ENCODE data around the gene WWOX. TPM values are rescaled to one million over a fixed set of nuclear protein-coding genes. Genes with fewer than 3 reads are reported as not detected.

Gene WWOX
- total and polyA plus RNA-seq, 2 of the 8 experiments (the other 6 are each of a cell fraction or from before 2014, with no cell fraction given), result 5.4 to 16.7 TPM

DNA sequence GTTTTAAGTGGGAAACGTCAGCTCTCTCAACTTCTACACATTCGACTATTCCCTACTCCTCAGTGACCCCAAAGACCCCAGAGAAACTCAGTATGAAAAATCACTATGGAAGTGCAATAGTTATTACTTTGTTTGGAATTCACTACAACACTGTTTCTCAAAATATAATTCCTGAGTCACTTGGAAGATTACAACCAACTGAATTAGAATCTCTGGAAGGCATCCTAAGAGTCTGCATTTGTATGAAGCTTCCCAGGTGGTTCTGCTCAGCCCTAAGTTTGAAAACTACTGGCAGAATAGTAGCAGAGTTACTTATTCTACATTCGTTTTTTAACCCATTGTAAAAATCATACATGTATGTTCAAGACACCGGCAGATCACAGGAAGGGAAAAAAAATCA, 975.5 kb downstream of the WWOX start:
- Histone ChIP-seq H3K14ac (ENCODE audit: insufficient read length) (no peak overlapping the region), H4K91ac (replicated peaks; ENCODE audit: insufficient read length, low read length) (no peak overlapping the region), H2BK5ac (ENCODE audit: low read depth, low read length) (no peak overlapping the region), H3K18ac (ENCODE audit: extremely low read depth, low read length) (no peak overlapping the region), H2BK12ac (ENCODE audit: low read depth, low read length) (no peak overlapping the region), H4K8ac (ENCODE audit: extremely low read depth, insufficient read depth, low read length) (no peak overlapping the region), H3K9ac (replicated peaks in 1 of 4; ENCODE audit: extremely low read depth in 1 of 4, low read depth in 3 of 4, low read length in 3 of 4) (no peak overlapping the region), H2BK20ac (ENCODE audit: low read length) (no peak overlapping the region), H3K36me3 (ENCODE audit: control insufficient read depth in 2 of 4, insufficient read depth in 4 of 4, low read length in 3 of 4) (no peaks in the 10 kb centered on the region), H2AK5ac (ENCODE audit: low read depth, low read length) (no peak overlapping the region), H2BK15ac (ENCODE audit: low read length) (no peak overlapping the region), H3K23ac (ENCODE audit: insufficient read length) (no peak overlapping the region), H3K56ac (replicated peaks; ENCODE audit: insufficient read length, low read depth, low read length) (no peak overlapping the region), H3K27ac (ENCODE audit: low read depth, low read length) (no peak overlapping the region), H3K4me3 (ENCODE audit: extremely low read depth in 1 of 4, insufficient read depth in 2 of 4, low read depth in 3 of 4, low read length in 4 of 4) (no peak overlapping the region), H3K4ac (replicated peaks; ENCODE audit: insufficient read length, low read depth, low read length) (no peak overlapping the region), H2AFZ (ENCODE audit: low read length) (no peak overlapping the region), H3K4me1 (replicated peaks in 1 of 4; ENCODE audit: control insufficient read depth in 3 of 4, insufficient read depth in 4 of 4, low read length in 3 of 4) (peaks cover 0 to 4% (median 3%) of the 10 kb centered on the region in 4 experiments; a peak in 5 of 7 replicates), H3K4me2 (ENCODE audit: insufficient read depth in 1 of 2, low read depth in 2 of 2, low read length in 2 of 2) (no peak overlapping the region), H4K20me1 (replicated peaks in 1 of 2; ENCODE audit: control insufficient read depth in 1 of 2, insufficient read depth in 2 of 2, low read length in 2 of 2) (no peaks in the 10 kb centered on the region), H3K79me1 (ENCODE audit: low read depth, low read length) (no peaks in the 10 kb centered on the region), H3K23me2 (ENCODE audit: low read depth, low read length) (no peaks in the 10 kb centered on the region), H2BK120ac (replicated peaks; ENCODE audit: low read depth, low read length) (no peak overlapping the region), H4K5ac (ENCODE audit: insufficient read length, low read depth, low read length) (no peak overlapping the region), H3K27me3 (replicated peaks in 1 of 4; ENCODE audit: control insufficient read depth in 3 of 4, extremely low read depth in 1 of 4, insufficient read depth in 3 of 4, low read length in 3 of 4) (no peaks in the 10 kb centered on the region; a peak in 1 of 7 replicates), H3K79me2 (ENCODE audit: control insufficient read depth in 1 of 2, insufficient read depth in 2 of 2, low read length in 2 of 2) (no peaks in the 10 kb centered on the region), H3K9me3 (ENCODE audit: insufficient read depth in 2 of 2, low read depth in 1 of 2, low read length in 1 of 2) (no peaks in the 10 kb centered on the region)
- DNase-seq (ENCODE audit: low read depth in 1 of 2, low spot score in 2 of 2), result no peak
- ChIA-PET POLR2A (ENCODE audit: partially characterized antibody) (interaction anchor here (0.6 to 0.9 kb wide), 2 partner anchors 10 to 113 kb away, joined by 4 read pairs; no protein-coding TSS in a partner anchor), CTCF (ENCODE audit: partially characterized antibody) (interaction anchor here (1.6 kb wide), 1 partner anchor 62 kb away, joined by 4 read pairs; no protein-coding TSS in a partner anchor)
- no peak for FAIRE-seq
- WGBS, 2 experiments (ENCODE audit: extremely low coverage in 1 of 2, insufficient coverage in 1 of 2, insufficient read length in 1 of 2, insufficient replicate concordance in 2 of 2, low coverage in 1 of 2, low lambda C conversion rate in 2 of 2, missing lambda C conversion rate in 1 of 2), result 70% methylated on average over 4 of the region's 4 CpGs; no CpG with 5 or more reads in 1 of the 2 experiments
- no peak for TF ChIP-seq HDAC6 (IDR thresholded peaks at IDR 0.05; ENCODE audit: low read depth, low read length)
- TF ChIP-seq ASH2L (IDR thresholded peaks at IDR 0.05; ENCODE audit: low read length), result no peak
- TF ChIP-seq SAP30 (IDR thresholded peaks at IDR 0.05; ENCODE audit: insufficient read depth, insufficient replicate concordance, low read length), result no peak
- TF ChIP-seq SP2 (IDR thresholded peaks at IDR 0.05; ENCODE audit: low read length), result no peak
- no peak for TF ChIP-seq CBX8 (IDR thresholded peaks at IDR 0.05; ENCODE audit: borderline replicate concordance, low read depth, low read length)
- no peak for TF ChIP-seq RAD21 (IDR thresholded peaks at IDR 0.05 in 1 of 2, conservative IDR thresholded peaks at IDR 0.05 in 1 of 2; ENCODE audit: low read depth in 2 of 2, low read length in 2 of 2)
- no peak for TF ChIP-seq CEBPB (IDR thresholded peaks at IDR 0.05; ENCODE audit: low read depth, low read length)
- no peak for TF ChIP-seq TEAD4 (IDR thresholded peaks at IDR 0.05; ENCODE audit: low read depth, low read length)
- TF ChIP-seq RBBP5 (IDR thresholded peaks at IDR 0.05; ENCODE audit: borderline replicate concordance, low read depth, low read length), result no peak
- no peak for TF ChIP-seq KDM4A (IDR thresholded peaks at IDR 0.05; ENCODE audit: low read depth, low read length, severe bottlenecking)
- no peak for TF ChIP-seq TAF7 (optimal IDR thresholded peaks at IDR 0.05; ENCODE audit: borderline replicate concordance, low read depth, low read length)
- TF ChIP-seq CBX5 (IDR thresholded peaks at IDR 0.05; ENCODE audit: low read depth, low read length), result no peak
- no peak for TF ChIP-seq CTBP2 (IDR thresholded peaks at IDR 0.05; ENCODE audit: borderline replicate concordance, insufficient read depth, insufficient read length, low read length)
- no peak for TF ChIP-seq EGR1 (IDR thresholded peaks at IDR 0.05; ENCODE audit: borderline replicate concordance, low read depth, low read length)

All from H1 (cell line).